ENCODE measurements around the gene SNX30. TPM values are rescaled to one million over a fixed set of nuclear protein-coding genes. Genes with fewer than 3 reads are reported as not detected.

The SNX30 gene
- total and polyA plus RNA-seq, 2 experiments from 2014 or later = 6.4 to 29.1 TPM

- Histone ChIP-seq H3K9me2 (replicated peaks; ENCODE audit: insufficient read depth) (no peaks in the 10 kb centered on the region), H3K79me2 (peaks cover 82% of the 10 kb centered on the region), H3K4me3 (no peak overlapping the region), H3K27ac (no peak overlapping the region), H2AFZ (no peak overlapping the region), H3K36me3 (replicated peaks; ENCODE audit: insufficient read depth, low read depth) (no peaks in the 10 kb centered on the region), H3K27me3 (no peaks in the 10 kb centered on the region), H3K4me1 (ENCODE audit: insufficient read depth) (peaks cover 6% of the 10 kb centered on the region), H4K20me1 (ENCODE audit: insufficient read depth, poor library complexity, severe bottlenecking) (peaks cover 4% of the 10 kb centered on the region), H3K4me2 (no peak overlapping the region), H3K9me3 (ENCODE audit: low read depth) (no peaks in the 10 kb centered on the region)
- DNase-seq (ENCODE audit: low spot score) = no peak
- TF ChIP-seq CTCF (IDR thresholded peaks at IDR 0.05; ENCODE audit: poor library complexity) = no peak
- TF ChIP-seq EZH2phosphoT487 (IDR thresholded peaks at IDR 0.05; ENCODE audit: low read depth, severe bottlenecking, unreplicated experiment) = no peak
- no peak for TF ChIP-seq EZH2 (IDR thresholded peaks at IDR 0.05; ENCODE audit: borderline replicate concordance)
- WGBS (ENCODE audit: low lambda C conversion rate, missing lambda C conversion rate) = 60% methylated on average over 1 of the region's 1 CpG
Measured at GRCh38 chr9:112789473-112789872, 38.9 kb downstream of the SNX30 start.

- H3K27me3 ChIP-seq = no peaks in the 10 kb centered on the region
- WGBS (ENCODE audit: low lambda C conversion rate, missing lambda C conversion rate) = 79% methylated on average over 5 of the region's 5 CpGs
- no peak overlapping the region for H2AFZ ChIP-seq
- TF ChIP-seq EZH2 (IDR thresholded peaks at IDR 0.05; ENCODE audit: borderline replicate concordance) (no peak), EZH2phosphoT487 (IDR thresholded peaks at IDR 0.05; ENCODE audit: low read depth, severe bottlenecking, unreplicated experiment) (no peak), CTCF (IDR thresholded peaks at IDR 0.05; ENCODE audit: poor library complexity) (no peak)
- no peak overlapping the region for H3K4me3 ChIP-seq
- peaks cover 3% of the 10 kb centered on the region for H3K4me1 ChIP-seq (ENCODE audit: insufficient read depth)
- H4K20me1 ChIP-seq (ENCODE audit: insufficient read depth, poor library complexity, severe bottlenecking) = peaks cover 4% of the 10 kb centered on the region
- no peak overlapping the region for H3K4me2 ChIP-seq
- no peaks in the 10 kb centered on the region for H3K9me2 ChIP-seq (replicated peaks; ENCODE audit: insufficient read depth)
- H3K9me3 ChIP-seq (ENCODE audit: low read depth) = no peaks in the 10 kb centered on the region
- no peaks in the 10 kb centered on the region for H3K36me3 ChIP-seq (replicated peaks; ENCODE audit: insufficient read depth, low read depth)
- H3K27ac ChIP-seq = no peak overlapping the region
- peaks cover 83% of the 10 kb centered on the region for H3K79me2 ChIP-seq
- DNase-seq (ENCODE audit: low spot score) = no peak
Measured at GRCh38 chr9:112789891-112790774, 39.6 kb downstream of the SNX30 start.

- TF ChIP-seq EZH2phosphoT487 (IDR thresholded peaks at IDR 0.05; ENCODE audit: low read depth, severe bottlenecking, unreplicated experiment) (no peak), EZH2 (IDR thresholded peaks at IDR 0.05; ENCODE audit: borderline replicate concordance) (no peak), CTCF (IDR thresholded peaks at IDR 0.05; ENCODE audit: poor library complexity) (no peak)
- no peak overlapping the region for H3K4me2 ChIP-seq
- DNase-seq (ENCODE audit: low spot score) = no peak
- no peaks in the 10 kb centered on the region for H3K27me3 ChIP-seq
- no peak overlapping the region for H3K27ac ChIP-seq
- no peak overlapping the region for H2AFZ ChIP-seq
- H4K20me1 ChIP-seq (ENCODE audit: insufficient read depth, poor library complexity, severe bottlenecking) = peaks cover 4% of the 10 kb centered on the region
- peaks cover 66% of the 10 kb centered on the region for H3K79me2 ChIP-seq
- no peak overlapping the region for H3K4me3 ChIP-seq
- 100% methylated on average over 1 of the region's 1 CpG for WGBS (ENCODE audit: low lambda C conversion rate, missing lambda C conversion rate)
- H3K36me3 ChIP-seq (replicated peaks; ENCODE audit: insufficient read depth, low read depth) = no peaks in the 10 kb centered on the region
- no peaks in the 10 kb centered on the region for H3K9me2 ChIP-seq (replicated peaks; ENCODE audit: insufficient read depth)
- H3K9me3 ChIP-seq (ENCODE audit: low read depth) = no peaks in the 10 kb centered on the region
- peaks cover 3% of the 10 kb centered on the region for H3K4me1 ChIP-seq (ENCODE audit: insufficient read depth)
Measured at GRCh38 chr9:112792670-112793069, 42.1 kb downstream of the SNX30 start.

Measured in hepatocyte (in vitro differentiated cells).